Gastrocnemius medialis (tissue), 4 donors: ENCODE measurements around the gene PACSIN2. TPM values are rescaled to one million over a fixed set of nuclear protein-coding genes. Genes with fewer than 3 reads are reported as not detected.

Experiments used
- ATAC-seq, 2 donors: fragments of 150-250 bp; one replicate each; pipeline ENCODE4 v1.9.1; 2016
- DNase-seq, 2 donors: peaks; one replicate each; pipeline ENCODE4 v3.0.0-alpha.2; 2019
- H3K27ac ChIP-seq, 4 donors: fragments of 200-600 bp; sonication (generic); 1 replicate in 1 of 4; 2 replicates in 3 of 4; pipeline ENCODE4 v1.5.1; 2016 to 2018; ENCODE audit warnings: mild to moderate bottlenecking in 2 of 4, moderate library complexity in 1 of 4
- H3K27me3 ChIP-seq, 3 donors: fragments of 200-600 bp; sonication (generic) in 2 of 3; 1 replicate in 1 of 3; 2 replicates in 2 of 3; pipeline versions ENCODE4 v1.5.1 to v1.6.0; 2016 to 2019; ENCODE audit warnings: mild to moderate bottlenecking in 1 of 3, moderate library complexity in 1 of 3
- H3K36me3 ChIP-seq, 2 donors: fragments of 200-600 bp; sonication (generic) in 1 of 2; one replicate each; pipeline ENCODE4 v1.5.1; 2017 to 2018
- H3K4me1 ChIP-seq, 2 donors: fragments of 200-600 bp; sonication (generic) in 1 of 2; one replicate each; pipeline ENCODE4 v1.5.1; 2016 to 2017; ENCODE audit warnings: mild to moderate bottlenecking in 2 of 2
- H3K4me3 ChIP-seq, 4 donors: fragments of 200-600 bp; sonication (generic) in 3 of 4; 1 replicate in 1 of 4; 2 replicates in 3 of 4; pipeline ENCODE4 v1.5.1; 2016 to 2019; ENCODE audit warnings: mild to moderate bottlenecking in 2 of 4
- H3K9me3 ChIP-seq, 3 donors: fragments of 200-600 bp; sonication (generic) in 2 of 3; 1 replicate in 1 of 3; 2 replicates in 2 of 3; pipeline ENCODE4 v1.5.1; 2016 to 2019
- CTCF ChIP-seq, 5 experiments: fragments of 450-650 bp in 3 of 5; fragments of 200-600 bp in 2 of 5; sonication (generic) in 2 of 5; IDR thresholded peaks in 4 of 5; conservative IDR thresholded peaks in 1 of 5; 1 replicate in 4 of 5; 2 replicates in 1 of 5; pipeline ENCODE4 v1.5.1; 2016 to 2019; ENCODE audit warnings: antibody characterized with exemption in 5 of 5, mild to moderate bottlenecking in 3 of 5, moderate library complexity in 3 of 5
- POLR2A ChIP-seq, 2 donors: fragments of 450-650 bp; IDR thresholded peaks; one replicate each; pipeline ENCODE4 v1.6.1; 2017; ENCODE audit warnings: antibody characterized with exemption in 2 of 2, mild to moderate bottlenecking in 2 of 2, moderate library complexity in 2 of 2
- in situ Hi-C, 4 donors: fragments of 200-750 bp; cut with MboI; loops; one replicate each; pipeline versions ENCODE4 v1.15.0 to v1.8.0; 2017; ENCODE audit warnings: low sequenced_read_pairs in 4 of 4
- intact Hi-C: fragments of 100-400 bp; cut with DNase I; formaldehyde crosslinking; loops from one replicate; pipeline ENCODE4 v1.15.1; 2023; ENCODE audit warnings: low total_unique reads
- total RNA-seq, 4 donors: library from RNA; depleted of rRNA; stranded (reverse); fragments of >200 nt; gene quantifications; one replicate each; pipeline versions ENCODE4 v1.1.0 to v1.2.3, GENCODE V29; 2016

PACSIN2 gene
- total RNA-seq, 4 donors from 2014 or later, result 37.3 to 45.9 (median 39.8) TPM

GRCh38 chr22:42979606-42980005 lies 35.3 kb downstream of the PACSIN2 start:
- no peaks in the 10 kb centered on the region for H3K9me3 ChIP-seq
- no peaks in the 10 kb centered on the region for H3K27me3 ChIP-seq
- peaks cover 22 to 32% of the 10 kb centered on the region in 2 donors for H3K4me1 ChIP-seq
- TF ChIP-seq POLR2A (IDR thresholded peaks at IDR 0.05), result no peak
- no peak for TF ChIP-seq CTCF (IDR thresholded peaks at IDR 0.05 in 4 of 5, conservative IDR thresholded peaks at IDR 0.05 in 1 of 5)
- ATAC-seq (no peak), DNase-seq (no peak)
- intact Hi-C loops, result no loop called here
- H3K27ac ChIP-seq, result peak overlapping the region in 2 of 4 donors; percentile 55 to 65
- in situ Hi-C loops, result loop anchor here in 1 of 4 donors (10.0 kb wide), 1 partner anchor 65 kb away; no protein-coding TSS in a partner anchor
- no peak overlapping the region for H3K4me3 ChIP-seq
- no peaks in the 10 kb centered on the region for H3K36me3 ChIP-seq

GRCh38 chr22:42978453-42979103 lies 36.4 kb downstream of the PACSIN2 start:
- in situ Hi-C loops (loop anchor here in 1 of 4 donors (10.0 kb wide), 1 partner anchor 64 kb away; no protein-coding TSS in a partner anchor), intact Hi-C loops (no loop called here)
- Histone ChIP-seq H3K9me3 (no peaks in the 10 kb centered on the region), H3K4me3 (no peak overlapping the region), H3K27me3 (no peaks in the 10 kb centered on the region), H3K27ac (peak overlapping the region; percentile 30 to 65 (median 46)), H3K4me1 (peaks cover 31 to 40% of the 10 kb centered on the region in 2 donors), H3K36me3 (no peaks in the 10 kb centered on the region)
- DNase-seq, result no peak
- no peak for TF ChIP-seq POLR2A (IDR thresholded peaks at IDR 0.05)
- ATAC-seq, result peak; percentile 75 to 85

GRCh38 chr22:42977569-42977968 lies 37.4 kb downstream of the PACSIN2 start:
- Histone ChIP-seq H3K4me3 (no peak overlapping the region), H3K4me1 (peaks cover 40 to 50% of the 10 kb centered on the region in 2 donors), H3K9me3 (no peaks in the 10 kb centered on the region), H3K27ac (peak overlapping the region in 3 of 4 donors; percentile 30 to 65 (median 55)), H3K27me3 (no peaks in the 10 kb centered on the region), H3K36me3 (no peaks in the 10 kb centered on the region)
- no peak for TF ChIP-seq POLR2A (IDR thresholded peaks at IDR 0.05)
- intact Hi-C loops (no loop called here), in situ Hi-C loops (loop anchor here in 1 of 4 donors (10.0 kb wide), 1 partner anchor 63 kb away; no protein-coding TSS in a partner anchor)
- ATAC-seq, result no peak
- DNase-seq, result no peak

- Histone ChIP-seq H3K27ac (no peak overlapping the region), H3K36me3 (no peaks in the 10 kb centered on the region), H3K27me3 (no peaks in the 10 kb centered on the region), H3K9me3 (no peaks in the 10 kb centered on the region), H3K4me1 (peaks cover 40 to 52% of the 10 kb centered on the region in 2 donors), H3K4me3 (no peak overlapping the region)
- in situ Hi-C loops, result loop anchor here in 1 of 4 donors (10.0 kb wide), 1 partner anchor 62 kb away; no protein-coding TSS in a partner anchor
- DNase-seq, result no peak
- intact Hi-C loops, result no loop called here
- TF ChIP-seq POLR2A (IDR thresholded peaks at IDR 0.05), result no peak
- TF ChIP-seq CTCF (IDR thresholded peaks at IDR 0.05 in 4 of 5, conservative IDR thresholded peaks at IDR 0.05 in 1 of 5), result no peak
- ATAC-seq, result no peak
Observed at GRCh38 chr22:42976217-42976933, 38.6 kb downstream of the PACSIN2 start.

GRCh38 chr22:42974223-42974622 lies 40.7 kb downstream of the PACSIN2 start:
- no peaks in the 10 kb centered on the region for H3K9me3 ChIP-seq
- H3K36me3 ChIP-seq, result no peaks in the 10 kb centered on the region
- intact Hi-C loops, result no loop called here
- in situ Hi-C loops, result loop anchor here in 1 of 4 donors (10.0 to 25.0 kb wide), 2 partner anchors 59 to 112 kb away; partner anchors contain the start of gene ARFGAP3
- no peak overlapping the region for H3K4me3 ChIP-seq
- H3K27ac ChIP-seq, result no peak overlapping the region
- peaks cover 40 to 61% of the 10 kb centered on the region in 2 donors for H3K4me1 ChIP-seq
- H3K27me3 ChIP-seq, result no peaks in the 10 kb centered on the region
- TF ChIP-seq CTCF (IDR thresholded peaks at IDR 0.05 in 4 of 5, conservative IDR thresholded peaks at IDR 0.05 in 1 of 5), result no peak
- TF ChIP-seq POLR2A (IDR thresholded peaks at IDR 0.05), result no peak
- no peak for DNase-seq
- ATAC-seq, result no peak
